HepG2 (cell line): ENCODE data around the gene SLC25A33. TPM values are rescaled to one million over a fixed set of nuclear protein-coding genes. Genes with fewer than 3 reads are reported as not detected.

Source experiments
- BORCS8-MEF2B ChIP-seq: sonication (generic); formaldehyde crosslinking; IDR thresholded peaks from 2 replicates; pipeline ENCODE4 v1.8.0; 2022; ENCODE audit warnings: mild to moderate bottlenecking, missing genetic modification reagents
- ELF1 ChIP-seq: sonication (generic); formaldehyde crosslinking; IDR thresholded peaks from 2 replicates; pipeline ENCODE4 v1.4.0; 2020; ENCODE audit warnings: missing genetic modification reagents
- HOXA3 ChIP-seq: sonication (generic); formaldehyde crosslinking; IDR thresholded peaks from 2 replicates; pipeline ENCODE4 v1.5.0; 2020; ENCODE audit warnings: missing genetic modification reagents
- HOXA5 ChIP-seq: sonication (generic); formaldehyde crosslinking; IDR thresholded peaks from 2 replicates; pipeline ENCODE4 v1.4.0; 2020; ENCODE audit warnings: missing genetic modification reagents
- ISL2 ChIP-seq: sonication (generic); formaldehyde crosslinking; IDR thresholded peaks from 2 replicates; pipeline ENCODE4 v1.5.0; 2020; ENCODE audit warnings: missing genetic modification reagents
- NRL ChIP-seq: sonication (generic); formaldehyde crosslinking; IDR thresholded peaks from 2 replicates; pipeline ENCODE4 v1.5.0; 2020; ENCODE audit warnings: missing genetic modification reagents, mild to moderate bottlenecking, moderate library complexity, borderline replicate concordance
- PHF21A ChIP-seq: sonication (generic); formaldehyde crosslinking; IDR thresholded peaks from 2 replicates; pipeline ENCODE4 v1.5.0; 2020; ENCODE audit warnings: mild to moderate bottlenecking, missing genetic modification reagents
- RXRB ChIP-seq: IDR thresholded peaks from 2 replicates; pipeline ENCODE4 v1.6.1; 2016; ENCODE audit warnings: borderline replicate concordance, missing genetic modification reagents, missing compliant biosample characterization
- SMC3 ChIP-seq: IDR thresholded peaks from 2 replicates; pipeline ENCODE4 v1.6.1; 2011; ENCODE audit warnings: low read length, improper control_type of control experiment
- STAG1 ChIP-seq: sonication (generic); formaldehyde crosslinking; IDR thresholded peaks from 2 replicates; pipeline ENCODE4 v1.4.0; 2020; ENCODE audit warnings: missing genetic modification reagents
- TEAD3 ChIP-seq: optimal IDR thresholded peaks from 2 replicates; pipeline ENCODE3; 2016; ENCODE audit warnings: borderline replicate concordance
- THAP7 ChIP-seq: sonication (generic); formaldehyde crosslinking; IDR thresholded peaks from 2 replicates; pipeline ENCODE4 v1.8.1; 2023; ENCODE audit warnings: mild to moderate bottlenecking, missing genetic modification reagents
- ZFP91 ChIP-seq: sonication (generic); formaldehyde crosslinking; IDR thresholded peaks from 2 replicates; pipeline ENCODE4 v1.9.0; 2022; ENCODE audit warnings: missing genetic modification reagents, mild to moderate bottlenecking, borderline replicate concordance
- ZNF331 ChIP-seq: sonication (generic); formaldehyde crosslinking; IDR thresholded peaks from 2 replicates; pipeline ENCODE4 v1.4.0; 2020; ENCODE audit warnings: missing genetic modification reagents
- polyA plus RNA-seq, 8 experiments: library from polyadenylated mRNA; depleted of rRNA in 3 of 8; stranded (reverse) in 7 of 8; unstranded in 1 of 8; fragments of >200 nt; fragmentation: Illumina TruSeq in 4 of 8; extraction: Trizol in 4 of 8; gene quantifications; 2 replicates each; pipeline versions ENCODE4 v1.2.1 to v1.2.3, GENCODE V29; 2011 to 2016; ENCODE audit warnings: low read depth in 4 of 8, missing spikeins in 1 of 8, mixed read lengths in 1 of 8; ENCODE audit not compliant: insufficient read depth in 1 of 8
- total RNA-seq, 5 experiments: library from RNA; depleted of rRNA; stranded (reverse); fragments of >200 nt; fragmentation: Illumina TruSeq; extraction: Trizol; gene quantifications; 2 replicates each; pipeline ENCODE4 v1.2.3, GENCODE V29; 2016; ENCODE audit warnings: low read depth in 1 of 5
- TF ChIP-seq, protein P1 (sequence below): sonication (generic); formaldehyde crosslinking; IDR thresholded peaks from 2 replicates; pipeline ENCODE4 v1.4.0; 2020; ENCODE audit warnings: missing genetic modification reagents
- TF ChIP-seq, protein P2 (sequence below): IDR thresholded peaks from 2 replicates; pipeline ENCODE4 v1.6.1; 2012; ENCODE audit warnings: inconsistent platforms
- TF ChIP-seq, protein P3 (sequence below): sonication (generic); formaldehyde crosslinking; IDR thresholded peaks from 2 replicates; pipeline ENCODE4 v1.8.1; 2023; ENCODE audit warnings: mild to moderate bottlenecking, missing genetic modification reagents

SLC25A33 gene
- total and polyA plus RNA-seq, 2 of the 13 experiments (the other 11 are each of a cell fraction or from before 2014, with no cell fraction given), result 15.4 to 50.3 TPM

DNA sequence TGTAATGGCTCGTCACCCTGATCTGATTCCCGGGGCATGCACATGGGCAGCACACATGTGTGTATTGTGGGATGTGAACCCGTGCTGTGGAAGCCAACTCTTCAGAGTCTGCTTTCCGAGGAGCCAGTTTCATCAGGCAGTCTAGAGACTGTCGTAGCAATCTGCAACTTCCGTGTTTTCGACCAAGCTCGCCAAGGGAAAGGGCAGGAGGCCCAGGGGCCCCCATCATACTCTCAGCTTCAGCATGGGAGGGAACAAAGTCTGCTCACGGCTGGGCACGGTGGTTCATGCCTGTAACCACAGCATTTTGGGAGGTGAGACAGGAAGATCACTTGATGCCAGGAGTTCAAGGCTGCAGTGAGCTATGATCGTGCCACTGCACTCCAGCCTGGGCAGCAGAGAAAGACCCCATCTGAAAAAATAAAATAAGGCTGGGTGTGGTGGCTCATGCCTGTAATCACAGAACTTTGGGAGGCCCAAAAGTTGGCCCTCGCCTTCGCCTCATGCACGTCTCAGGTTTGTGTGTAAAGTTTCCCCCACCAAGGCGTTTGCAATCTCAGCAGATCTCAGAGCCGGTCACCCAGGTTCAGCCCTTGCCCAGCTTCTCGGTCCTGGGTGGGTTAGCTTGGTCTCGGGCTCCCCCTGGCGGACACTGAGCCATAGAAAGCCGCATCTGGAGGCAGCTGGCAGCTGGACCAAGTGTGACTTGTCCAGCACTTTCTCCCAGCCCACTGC, 48.5 kb upstream of the SLC25A33 start (continued):
- peak; percentile 98 for TF ChIP-seq STAG1 (CRISPR knock-in tag)
- TF ChIP-seq TEAD3 (CRISPR knock-in tag), result peak; percentile 5
- peak; percentile 42; the same call in 1 of the 2 replicates for TF ChIP-seq HOXA3 (CRISPR knock-in tag)
- TF ChIP-seq, protein P1, sequence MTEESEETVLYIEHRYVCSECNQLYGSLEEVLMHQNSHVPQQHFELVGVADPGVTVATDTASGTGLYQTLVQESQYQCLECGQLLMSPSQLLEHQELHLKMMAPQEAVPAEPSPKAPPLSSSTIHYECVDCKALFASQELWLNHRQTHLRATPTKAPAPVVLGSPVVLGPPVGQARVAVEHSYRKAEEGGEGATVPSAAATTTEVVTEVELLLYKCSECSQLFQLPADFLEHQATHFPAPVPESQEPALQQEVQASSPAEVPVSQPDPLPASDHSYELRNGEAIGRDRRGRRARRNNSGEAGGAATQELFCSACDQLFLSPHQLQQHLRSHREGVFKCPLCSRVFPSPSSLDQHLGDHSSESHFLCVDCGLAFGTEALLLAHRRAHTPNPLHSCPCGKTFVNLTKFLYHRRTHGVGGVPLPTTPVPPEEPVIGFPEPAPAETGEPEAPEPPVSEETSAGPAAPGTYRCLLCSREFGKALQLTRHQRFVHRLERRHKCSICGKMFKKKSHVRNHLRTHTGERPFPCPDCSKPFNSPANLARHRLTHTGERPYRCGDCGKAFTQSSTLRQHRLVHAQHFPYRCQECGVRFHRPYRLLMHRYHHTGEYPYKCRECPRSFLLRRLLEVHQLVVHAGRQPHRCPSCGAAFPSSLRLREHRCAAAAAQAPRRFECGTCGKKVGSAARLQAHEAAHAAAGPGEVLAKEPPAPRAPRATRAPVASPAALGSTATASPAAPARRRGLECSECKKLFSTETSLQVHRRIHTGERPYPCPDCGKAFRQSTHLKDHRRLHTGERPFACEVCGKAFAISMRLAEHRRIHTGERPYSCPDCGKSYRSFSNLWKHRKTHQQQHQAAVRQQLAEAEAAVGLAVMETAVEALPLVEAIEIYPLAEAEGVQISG (CRISPR knock-in tag), result peak; percentile 17; the same call in 1 of the 2 replicates
- peak; percentile 84 for TF ChIP-seq SMC3
- TF ChIP-seq, protein P2, sequence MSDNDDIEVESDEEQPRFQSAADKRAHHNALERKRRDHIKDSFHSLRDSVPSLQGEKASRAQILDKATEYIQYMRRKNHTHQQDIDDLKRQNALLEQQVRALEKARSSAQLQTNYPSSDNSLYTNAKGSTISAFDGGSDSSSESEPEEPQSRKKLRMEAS, result no peak
- TF ChIP-seq RXRB (CRISPR knock-in tag), result 0 out of 2 replicates have a peak, but pooled peaks have one; percentile 25
- TF ChIP-seq ISL2 (CRISPR knock-in tag), result peak; percentile 68
- TF ChIP-seq BORCS8-MEF2B (CRISPR knock-in tag), result 0 out of 2 replicates have a peak, but pooled peaks have one; percentile 11
- peak; percentile 43 for TF ChIP-seq PHF21A (CRISPR knock-in tag)
- 0 out of 2 replicates have a peak, but pooled peaks have one; percentile 32 for TF ChIP-seq THAP7 (CRISPR knock-in tag)
- TF ChIP-seq ZNF331, result 0 out of 2 replicates have a peak, but pooled peaks have one; percentile 19
- TF ChIP-seq NRL (CRISPR knock-in tag), result 0 out of 2 replicates have a peak, but pooled peaks have one; percentile 34
- peak; percentile 83 for TF ChIP-seq HOXA5 (CRISPR knock-in tag)
- TF ChIP-seq, protein P3, sequence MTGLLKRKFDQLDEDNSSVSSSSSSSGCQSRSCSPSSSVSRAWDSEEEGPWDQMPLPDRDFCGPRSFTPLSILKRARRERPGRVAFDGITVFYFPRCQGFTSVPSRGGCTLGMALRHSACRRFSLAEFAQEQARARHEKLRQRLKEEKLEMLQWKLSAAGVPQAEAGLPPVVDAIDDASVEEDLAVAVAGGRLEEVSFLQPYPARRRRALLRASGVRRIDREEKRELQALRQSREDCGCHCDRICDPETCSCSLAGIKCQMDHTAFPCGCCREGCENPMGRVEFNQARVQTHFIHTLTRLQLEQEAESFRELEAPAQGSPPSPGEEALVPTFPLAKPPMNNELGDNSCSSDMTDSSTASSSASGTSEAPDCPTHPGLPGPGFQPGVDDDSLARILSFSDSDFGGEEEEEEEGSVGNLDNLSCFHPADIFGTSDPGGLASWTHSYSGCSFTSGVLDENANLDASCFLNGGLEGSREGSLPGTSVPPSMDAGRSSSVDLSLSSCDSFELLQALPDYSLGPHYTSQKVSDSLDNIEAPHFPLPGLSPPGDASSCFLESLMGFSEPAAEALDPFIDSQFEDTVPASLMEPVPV (CRISPR knock-in tag), result no peak
- TF ChIP-seq ELF1 (CRISPR knock-in tag), result peak; percentile 85
- TF ChIP-seq ZFP91 (CRISPR knock-in tag), result peak; percentile 31; the same call in 1 of the 2 replicates
